HCT116 (cell line): ENCODE results near the gene CDH11.

ENCODE experiments used
- POLR2A ChIP-seq: IDR thresholded peaks from 2 replicates; pipeline ENCODE4 v1.7.0; 2011; ENCODE audit warnings: borderline replicate concordance; ENCODE audit not compliant: insufficient read depth, insufficient read length; ENCODE audit errors: extremely low read depth
- POLR2AphosphoS5 ChIP-seq: IDR thresholded peaks from 2 replicates; pipeline ENCODE4 v1.6.1; 2011; ENCODE audit warnings: mild to moderate bottlenecking, low read depth, low read length, moderate library complexity
- YY1 ChIP-seq: IDR thresholded peaks from 2 replicates; pipeline ENCODE4 v1.6.1; 2011; ENCODE audit warnings: low read length, low read depth, moderate library complexity, mild to moderate bottlenecking; ENCODE audit not compliant: insufficient replicate concordance; ENCODE audit errors: extremely low read depth
- TF ChIP-seq, protein P1 (sequence below), 3 experiments: fragments of 200-600 bp in 1 of 3; sonication (generic) in 1 of 3; IDR thresholded peaks in 2 of 3; conservative IDR thresholded peaks in 1 of 3; 2 replicates each; pipeline ENCODE4 v1.5.1; 2012 to 2017; ENCODE audit warnings: low read depth in 2 of 3, low read length in 2 of 3, antibody characterized with exemption in 1 of 3, borderline replicate concordance in 1 of 3, control low read depth in 1 of 3, mild to moderate bottlenecking in 1 of 3, mixed read lengths in 1 of 3, mixed run types in 1 of 3, moderate library complexity in 1 of 3; ENCODE audit not compliant: insufficient read depth in 1 of 3

DNA sequence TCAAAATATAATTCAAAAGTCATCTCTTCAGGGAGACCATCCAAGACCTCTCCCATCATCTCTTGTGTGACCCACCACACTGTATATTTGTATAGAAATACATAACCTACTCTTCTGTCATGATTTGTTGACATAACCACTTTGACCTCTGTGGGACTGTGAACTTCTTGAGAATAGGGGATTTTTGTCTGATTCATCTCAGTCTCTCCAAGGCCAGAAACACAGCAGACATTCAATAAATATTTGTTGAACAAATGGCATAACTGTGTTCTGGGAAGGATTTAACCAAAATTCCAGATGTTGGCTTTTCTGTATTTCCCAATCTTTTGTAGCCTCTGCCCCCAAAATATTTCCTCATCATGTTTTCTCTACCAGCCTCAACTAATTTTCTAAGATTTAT, 169.7 kb downstream of the CDH11 start:
- TF ChIP-seq, protein P1, sequence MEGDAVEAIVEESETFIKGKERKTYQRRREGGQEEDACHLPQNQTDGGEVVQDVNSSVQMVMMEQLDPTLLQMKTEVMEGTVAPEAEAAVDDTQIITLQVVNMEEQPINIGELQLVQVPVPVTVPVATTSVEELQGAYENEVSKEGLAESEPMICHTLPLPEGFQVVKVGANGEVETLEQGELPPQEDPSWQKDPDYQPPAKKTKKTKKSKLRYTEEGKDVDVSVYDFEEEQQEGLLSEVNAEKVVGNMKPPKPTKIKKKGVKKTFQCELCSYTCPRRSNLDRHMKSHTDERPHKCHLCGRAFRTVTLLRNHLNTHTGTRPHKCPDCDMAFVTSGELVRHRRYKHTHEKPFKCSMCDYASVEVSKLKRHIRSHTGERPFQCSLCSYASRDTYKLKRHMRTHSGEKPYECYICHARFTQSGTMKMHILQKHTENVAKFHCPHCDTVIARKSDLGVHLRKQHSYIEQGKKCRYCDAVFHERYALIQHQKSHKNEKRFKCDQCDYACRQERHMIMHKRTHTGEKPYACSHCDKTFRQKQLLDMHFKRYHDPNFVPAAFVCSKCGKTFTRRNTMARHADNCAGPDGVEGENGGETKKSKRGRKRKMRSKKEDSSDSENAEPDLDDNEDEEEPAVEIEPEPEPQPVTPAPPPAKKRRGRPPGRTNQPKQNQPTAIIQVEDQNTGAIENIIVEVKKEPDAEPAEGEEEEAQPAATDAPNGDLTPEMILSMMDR (IDR thresholded peaks at IDR 0.05 in 2 of 3, conservative IDR thresholded peaks at IDR 0.05 in 1 of 3; ENCODE audit: borderline replicate concordance in 1 of 3, insufficient read depth in 1 of 3, low read depth in 2 of 3, low read length in 2 of 3), result no peak
- no peak for TF ChIP-seq POLR2A
- TF ChIP-seq YY1, result no peak
- TF ChIP-seq POLR2AphosphoS5, result no peak
